Osteocyte (in vitro differentiated cells): ENCODE measurements around the gene SCARB2. TPM values are rescaled to one million over a fixed set of nuclear protein-coding genes. Genes with fewer than 3 reads are reported as not detected.

Source experiments
- DNase-seq: peaks from one replicate; pipeline ENCODE4 v3.0.0; 2021; ENCODE audit warnings: mixed read lengths; ENCODE audit not compliant: unreplicated experiment; ENCODE audit errors: extremely low spot score
- H3K27ac Mint-ChIP-seq: one replicate; pipeline ENCODE4 v1.8.0; 2021; ENCODE audit warnings: mild to moderate bottlenecking, mixed read lengths; ENCODE audit not compliant: unreplicated experiment
- H3K27me3 Mint-ChIP-seq: one replicate; pipeline ENCODE4 v1.8.0; 2021; ENCODE audit warnings: mixed read lengths; ENCODE audit not compliant: unreplicated experiment
- H3K36me3 Mint-ChIP-seq: one replicate; pipeline ENCODE4 v1.8.0; 2021; ENCODE audit warnings: mixed read lengths; ENCODE audit not compliant: unreplicated experiment
- H3K4me1 Mint-ChIP-seq: one replicate; pipeline ENCODE4 v1.8.0; 2021; ENCODE audit warnings: mixed read lengths; ENCODE audit not compliant: unreplicated experiment
- H3K4me3 Mint-ChIP-seq: one replicate; pipeline ENCODE4 v1.8.0; 2021; ENCODE audit warnings: mild to moderate bottlenecking, moderate library complexity, mixed read lengths; ENCODE audit not compliant: unreplicated experiment
- H3K9me3 Mint-ChIP-seq: one replicate; pipeline ENCODE4 v1.8.0; 2021; ENCODE audit warnings: mixed read lengths; ENCODE audit not compliant: unreplicated experiment
- CTCF ChIP-seq: fragments of 200-600 bp; sonication (generic); IDR thresholded peaks from 2 replicates; pipeline ENCODE4 v1.5.0; 2021; ENCODE audit warnings: antibody characterized with exemption, mild to moderate bottlenecking, moderate library complexity
- total RNA-seq: library from RNA; stranded (reverse); gene quantifications from 2 replicates; pipeline ENCODE4 v1.2.1, GENCODE V29; 2021

The SCARB2 gene
- total RNA-seq, 1 donor from 2014 or later: 179 TPM

GRCh38 chr4:76144546-76144945 lies 69.1 kb downstream of the SCARB2 start:
- H3K36me3 Mint-ChIP-seq: peaks cover 33% of the 10 kb centered on the region
- no peak for TF ChIP-seq CTCF
- H3K9me3 Mint-ChIP-seq: no peaks in the 10 kb centered on the region
- no peak for DNase-seq
- no peak overlapping the region for H3K4me3 Mint-ChIP-seq
- peaks cover 33% of the 10 kb centered on the region for H3K4me1 Mint-ChIP-seq
- no peak overlapping the region for H3K27ac Mint-ChIP-seq
- no peaks in the 10 kb centered on the region for H3K27me3 Mint-ChIP-seq

GRCh38 chr4:76141241-76141640 lies 72.4 kb downstream of the SCARB2 start:
- Mint-ChIP-seq H3K9me3 (no peaks in the 10 kb centered on the region), H3K27ac (no peak overlapping the region), H3K4me1 (peaks cover 11% of the 10 kb centered on the region), H3K27me3 (no peaks in the 10 kb centered on the region), H3K4me3 (no peak overlapping the region), H3K36me3 (peaks cover 53% of the 10 kb centered on the region)
- no peak for DNase-seq
- no peak for TF ChIP-seq CTCF

GRCh38 chr4:76127754-76128153 lies 85.9 kb downstream of the SCARB2 start:
- H3K27me3 Mint-ChIP-seq: no peaks in the 10 kb centered on the region
- no peak for TF ChIP-seq CTCF
- H3K27ac Mint-ChIP-seq: no peak overlapping the region
- H3K9me3 Mint-ChIP-seq: no peaks in the 10 kb centered on the region
- H3K4me3 Mint-ChIP-seq: no peak overlapping the region
- no peak for DNase-seq
- H3K36me3 Mint-ChIP-seq: peaks cover 47% of the 10 kb centered on the region
- H3K4me1 Mint-ChIP-seq: no peaks in the 10 kb centered on the region

- Mint-ChIP-seq H3K27me3 (no peaks in the 10 kb centered on the region), H3K4me3 (no peak overlapping the region), H3K27ac (no peak overlapping the region), H3K4me1 (no peaks in the 10 kb centered on the region), H3K9me3 (no peaks in the 10 kb centered on the region), H3K36me3 (peaks cover 60% of the 10 kb centered on the region)
- TF ChIP-seq CTCF: no peak
- no peak for DNase-seq
Measured at GRCh38 chr4:76125816-76126215, 87.8 kb downstream of the SCARB2 start.

GRCh38 chr4:76120199-76120598 lies 93.4 kb downstream of the SCARB2 start:
- no peaks in the 10 kb centered on the region for H3K27me3 Mint-ChIP-seq
- no peak overlapping the region for H3K4me3 Mint-ChIP-seq
- peaks cover 71% of the 10 kb centered on the region for H3K36me3 Mint-ChIP-seq
- H3K4me1 Mint-ChIP-seq: no peaks in the 10 kb centered on the region
- peaks cover 4% of the 10 kb centered on the region for H3K9me3 Mint-ChIP-seq
- no peak for TF ChIP-seq CTCF
- H3K27ac Mint-ChIP-seq: no peak overlapping the region
- DNase-seq: no peak
